GM18868 (cell line): ENCODE results near the gene TBX1.
"Not testable (repeated sequence)": the region's sequence is repeated elsewhere in the genome, so short reads cannot be mapped to it uniquely, and the experiment has no call there.

Source experiments
- ATAC-seq: cut with Tn5 transposase; IDR thresholded peaks from one replicate; pipeline ENCODE4 v1.9.1; 2021; ENCODE audit warnings: mild to moderate bottlenecking, moderate library complexity; ENCODE audit not compliant: unreplicated experiment

The TBX1 gene

GRCh38 chr22:19723232-19723982, 37.2 kb upstream of the TBX1 start, which contains the start of gene GP1BB:
TSS of gene GP1BB (plus strand) at chr22:19723539. CDS start at chr22:19723570, 31 bp downstream.
- no peak for ATAC-seq

- no peak for ATAC-seq
Observed at GRCh38 chr22:19723983-19724827, 36.4 kb upstream of the TBX1 start.

- ATAC-seq = no peak
Observed at GRCh38 chr22:19724927-19725661, 35.5 kb upstream of the TBX1 start.

GRCh38 chr22:19726064-19726788, 34.4 kb upstream of the TBX1 start:
- not testable (repeated sequence) for ATAC-seq

- no peak for ATAC-seq
Observed at GRCh38 chr22:19727310-19728150, 33.0 kb upstream of the TBX1 start.

GRCh38 chr22:19728271-19728670, 32.3 kb upstream of the TBX1 start:
- ATAC-seq = no peak

- no peak for ATAC-seq
Observed at GRCh38 chr22:19728836-19729235, 31.7 kb upstream of the TBX1 start.

- ATAC-seq = no peak
Observed at GRCh38 chr22:19729507-19729906, 31.1 kb upstream of the TBX1 start.

- ATAC-seq = no peak
Observed at GRCh38 chr22:19730198-19730597, 30.4 kb upstream of the TBX1 start.

- ATAC-seq = no peak
Observed at GRCh38 chr22:19730655-19731360, 29.8 kb upstream of the TBX1 start.

GRCh38 chr22:19731361-19732135, 29.0 kb upstream of the TBX1 start:
- ATAC-seq = no peak

GRCh38 chr22:19732403-19733113, 28.0 kb upstream of the TBX1 start:
- no peak for ATAC-seq

- ATAC-seq = no peak
Observed at GRCh38 chr22:19733755-19734154, 26.8 kb upstream of the TBX1 start.

GRCh38 chr22:19734163-19734562, 26.4 kb upstream of the TBX1 start:
- ATAC-seq = no peak

GRCh38 chr22:19734837-19735382, 25.7 kb upstream of the TBX1 start:
- ATAC-seq = no peak

- no peak for ATAC-seq
Observed at GRCh38 chr22:19735665-19736510, 24.7 kb upstream of the TBX1 start.
